ENCODE data around the gene C1QTNF6.

C1QTNF6 gene

DNA sequence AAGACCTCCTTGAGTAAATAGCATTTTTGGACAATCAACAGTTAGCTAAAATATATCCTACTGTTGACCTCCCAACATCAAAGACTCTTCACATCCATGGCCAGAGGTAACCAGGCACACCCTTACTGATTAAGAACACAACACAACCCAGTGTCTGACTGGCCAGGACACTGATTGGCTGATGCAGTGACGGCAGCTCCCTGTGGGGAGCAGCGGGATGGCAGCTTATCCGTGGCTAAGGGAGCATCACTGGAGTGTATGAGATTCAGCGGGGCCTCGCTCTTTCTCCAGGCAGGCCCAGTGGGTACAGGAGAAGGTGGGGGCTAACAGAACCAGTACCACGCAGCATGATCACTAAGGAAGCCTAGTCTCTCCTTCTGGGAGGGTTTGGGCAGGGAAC lies 28.0 kb downstream of the C1QTNF6 start:
- no peak for DNase-seq

GRCh38 chr22:37158963-37159290 lies 29.1 kb downstream of the C1QTNF6 start:
- no peak for DNase-seq

- no peak for DNase-seq
Measured at GRCh38 chr22:37157516-37158285, 30.3 kb downstream of the C1QTNF6 start.

DNA sequence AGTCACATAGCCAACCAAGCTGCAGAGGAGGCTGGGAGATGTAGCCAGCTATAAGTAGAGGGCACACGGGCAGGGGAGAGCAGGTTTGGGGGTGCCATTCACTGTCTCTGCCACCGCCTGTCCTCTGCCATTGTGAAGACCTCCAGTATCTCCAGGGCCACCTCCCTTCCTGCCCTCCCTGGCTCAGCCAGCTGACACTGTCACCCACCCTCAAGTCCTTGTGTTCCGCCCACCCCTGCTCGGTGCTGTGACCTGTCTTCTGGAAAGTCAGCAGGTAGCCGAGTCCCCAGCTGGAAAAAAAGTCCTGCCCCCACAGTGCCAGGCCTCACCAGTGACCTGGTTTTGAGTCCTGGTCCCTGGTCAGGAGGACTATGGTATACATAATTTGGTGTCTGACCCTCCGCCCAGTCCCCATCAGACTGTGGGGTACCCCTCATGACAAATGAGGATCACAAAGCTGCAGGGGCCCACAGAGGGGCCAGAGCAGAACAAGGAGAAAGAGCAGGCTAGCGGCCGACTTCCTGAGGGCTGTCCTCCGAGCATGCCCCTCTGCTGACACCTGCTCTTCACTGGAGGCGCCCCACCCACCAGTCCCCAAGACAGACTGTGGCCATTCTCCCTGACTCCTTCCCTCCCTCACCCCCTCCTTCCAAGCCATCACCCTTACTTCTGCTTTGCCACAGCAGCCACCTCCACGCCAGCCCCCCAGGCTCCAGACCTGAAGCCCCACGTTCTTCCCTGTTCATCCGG lies 31.2 kb downstream of the C1QTNF6 start:
- no peak for DNase-seq

GRCh38 chr22:37155971-37156370 lies 32.1 kb downstream of the C1QTNF6 start:
- no peak for DNase-seq

GRCh38 chr22:37154925-37155712 lies 32.9 kb downstream of the C1QTNF6 start:
- no peak for DNase-seq

- no peak for DNase-seq
Measured at GRCh38 chr22:37153901-37154300, 34.1 kb downstream of the C1QTNF6 start.

GRCh38 chr22:37151401-37151800 lies 36.6 kb downstream of the C1QTNF6 start:
- no peak for DNase-seq

GRCh38 chr22:37150701-37151100 lies 37.3 kb downstream of the C1QTNF6 start:
- no peak for DNase-seq

DNA sequence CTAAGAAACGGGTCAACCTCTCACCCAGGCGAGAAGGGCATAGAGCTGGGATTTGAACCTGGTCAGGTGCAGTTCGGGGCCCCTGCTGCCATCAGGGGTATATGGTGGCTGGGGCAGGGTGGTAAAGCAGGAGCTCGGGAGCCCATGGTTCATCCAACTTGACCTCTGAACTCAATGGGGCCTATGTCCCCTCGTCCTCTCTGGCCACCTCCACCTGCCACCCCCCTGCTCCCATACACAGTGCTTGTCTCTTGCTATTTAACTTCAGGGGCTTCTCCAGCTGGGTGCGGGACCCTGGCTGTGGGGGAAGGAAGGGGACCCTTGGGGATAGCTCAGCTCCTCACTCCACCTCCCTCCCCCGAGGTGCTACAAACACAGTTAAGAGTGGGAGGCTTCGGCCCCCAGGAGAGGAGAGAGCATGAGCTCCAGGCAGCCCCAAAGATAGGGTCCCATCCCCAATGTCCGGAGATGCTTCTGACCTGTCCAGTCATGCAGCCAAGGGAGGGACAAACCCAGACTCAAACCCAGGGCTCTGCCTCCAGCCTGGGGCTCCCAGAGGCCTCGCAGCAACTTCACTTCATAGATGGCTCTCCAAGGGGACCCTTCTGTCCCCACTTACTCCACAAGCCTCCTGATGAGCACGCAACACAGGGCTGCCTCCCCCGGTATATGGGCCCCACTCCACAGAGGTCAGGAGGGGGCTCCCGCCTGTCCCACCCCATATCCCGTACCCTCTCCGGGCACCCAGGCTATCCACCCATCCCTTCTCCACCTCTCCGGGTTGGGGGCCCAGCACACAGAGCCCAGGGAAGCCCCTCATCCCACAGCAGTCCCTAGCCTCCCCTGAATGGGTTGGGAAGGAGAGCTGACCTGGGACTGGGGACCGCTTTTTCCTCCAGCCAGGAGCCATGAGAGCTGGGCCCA lies 39.0 kb downstream of the C1QTNF6 start:
- DNase-seq, result no peak

DNA sequence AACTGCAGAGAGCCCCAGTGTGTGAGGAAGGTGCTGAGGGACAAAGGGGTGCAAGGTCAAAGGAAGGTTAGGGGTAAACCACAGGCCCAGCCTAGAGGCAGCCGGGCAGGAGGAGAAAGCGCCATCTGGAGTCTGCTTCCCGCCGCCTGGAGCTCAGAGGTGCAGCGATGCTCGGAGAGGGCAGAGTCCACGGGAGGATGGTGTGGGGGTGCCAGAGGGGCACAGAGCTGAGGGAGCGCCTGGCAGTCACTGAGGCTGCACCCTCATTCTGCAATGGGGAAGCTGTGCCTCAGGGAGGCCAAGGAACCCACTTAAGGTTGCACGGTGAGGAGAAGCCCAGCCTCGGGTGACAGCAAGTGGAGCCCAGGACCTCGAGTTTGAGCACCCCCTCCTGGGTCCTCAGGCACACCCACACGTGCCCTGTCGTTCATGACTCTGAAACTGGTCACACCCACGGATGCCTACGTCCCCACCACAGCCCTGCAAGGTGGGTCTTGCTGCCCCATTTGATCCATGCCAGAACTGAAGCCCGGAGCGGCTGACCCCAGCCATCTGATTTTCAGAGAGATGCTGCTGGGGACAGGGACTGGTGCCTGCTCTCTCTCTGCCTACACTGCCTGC lies 39.9 kb downstream of the C1QTNF6 start:
- no peak for DNase-seq

DNA sequence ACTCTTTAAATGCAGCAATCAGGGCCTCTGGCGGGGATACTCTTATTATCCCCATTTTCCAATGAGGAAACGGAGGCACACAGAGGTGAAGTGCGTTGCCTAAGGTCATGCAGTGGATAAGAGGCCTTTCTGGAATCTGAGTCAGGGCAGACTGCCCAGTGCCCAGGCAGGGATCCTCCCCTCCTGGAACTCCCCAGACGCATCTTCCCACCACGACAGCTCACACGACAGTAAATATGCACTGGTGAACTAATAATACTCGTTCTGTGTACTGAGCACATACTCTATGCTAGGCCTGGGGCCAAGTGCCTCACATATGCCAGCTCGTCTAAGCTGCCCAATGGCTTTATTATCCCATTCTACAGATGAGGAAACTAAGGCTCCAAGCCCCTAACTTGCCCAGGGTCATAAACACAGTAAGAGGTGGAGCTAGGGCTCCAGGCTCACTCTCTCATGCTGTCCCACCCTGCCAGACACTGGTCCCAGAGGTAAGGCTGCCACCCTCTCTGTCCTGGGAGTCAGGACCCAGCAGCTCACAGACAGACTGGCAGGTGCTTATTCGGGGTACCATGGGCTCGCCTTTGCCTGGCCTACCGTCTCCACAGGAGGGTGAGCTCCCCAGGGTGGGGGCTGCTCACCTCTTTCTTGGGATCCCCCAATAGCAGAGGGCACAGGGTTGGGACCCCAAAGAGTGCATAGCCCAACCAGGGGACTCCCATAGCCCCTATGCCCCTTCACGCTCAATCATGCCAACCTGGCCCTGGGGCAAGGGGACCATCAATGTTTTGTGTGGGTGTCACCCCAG lies 40.7 kb downstream of the C1QTNF6 start:
- no peak for DNase-seq

DNA sequence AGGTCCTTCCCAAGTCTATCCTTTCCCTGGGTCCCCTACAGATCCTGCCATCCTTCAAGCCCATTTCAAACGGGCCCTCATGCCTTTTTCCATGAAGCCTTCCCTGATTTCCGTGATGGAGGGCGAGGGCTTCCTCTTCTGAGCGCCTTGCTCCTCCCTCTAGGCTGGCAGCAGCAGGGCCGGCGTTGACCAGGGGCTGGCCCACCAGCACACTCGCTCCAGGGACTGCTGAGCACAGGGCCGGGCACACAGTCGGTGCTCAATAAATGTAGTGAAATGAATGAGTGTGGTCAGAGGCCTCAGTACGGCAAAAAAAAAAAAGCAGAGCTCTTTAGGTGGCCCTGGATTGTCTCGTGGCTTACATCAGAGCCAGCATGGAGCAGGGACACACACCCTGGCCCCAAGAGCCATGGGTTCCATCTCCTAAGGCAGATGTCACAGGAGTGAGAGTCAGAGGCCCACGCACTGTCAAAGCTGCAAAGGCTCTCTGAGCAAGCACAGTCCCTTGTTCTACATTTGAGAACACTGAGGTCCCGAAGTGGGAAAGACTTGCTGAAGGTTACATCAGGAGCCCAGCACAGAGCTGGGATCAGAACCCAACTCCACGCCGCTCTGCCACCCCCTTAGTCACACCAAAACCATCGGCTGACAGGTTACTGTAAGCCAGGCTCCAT lies 41.4 kb downstream of the C1QTNF6 start:
- DNase-seq, result no peak

GRCh38 chr22:37146051-37146385 lies 42.0 kb downstream of the C1QTNF6 start:
- no peak for DNase-seq

DNA sequence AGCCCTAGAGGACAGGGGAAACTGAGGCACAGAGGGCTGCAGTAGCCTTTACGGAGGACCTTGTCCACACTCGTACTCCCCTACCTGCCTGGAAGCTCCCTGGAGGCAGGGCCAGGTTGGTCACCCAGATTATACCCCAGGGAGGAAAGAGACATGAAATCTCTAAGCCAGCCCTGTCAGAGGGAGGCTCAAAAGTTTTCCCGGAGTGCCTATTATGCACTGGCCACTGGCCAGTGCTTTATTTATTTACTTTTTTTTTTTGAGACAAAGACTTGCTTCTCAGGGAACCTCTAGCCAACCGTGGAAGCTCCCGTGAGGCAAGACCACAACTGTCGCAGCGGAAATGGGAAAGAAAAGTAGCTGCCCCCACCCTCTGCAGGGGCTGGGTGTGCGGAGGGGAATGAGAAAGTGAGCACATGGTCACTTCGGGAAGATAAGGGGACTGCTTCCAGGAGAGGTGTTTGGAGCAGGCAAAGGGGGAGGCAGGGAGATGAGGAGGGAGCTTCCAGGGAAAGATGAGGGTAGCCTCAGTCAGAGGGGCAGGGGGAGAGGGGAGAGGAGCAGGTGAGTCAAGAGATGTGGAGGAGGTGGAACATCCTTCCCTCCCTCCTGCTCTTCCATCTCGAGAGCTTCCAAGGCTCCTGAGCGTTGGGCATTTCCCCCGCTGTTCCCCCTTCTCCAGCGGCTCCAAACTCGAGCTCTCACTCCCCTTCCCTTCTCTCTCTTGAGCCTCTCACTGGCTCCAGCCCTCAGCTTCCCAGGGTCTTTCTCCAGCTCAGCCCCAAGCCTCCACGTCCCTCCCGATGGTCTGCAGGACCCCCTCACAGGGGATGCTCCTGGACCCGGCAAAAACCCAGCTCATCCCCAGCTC lies 42.6 kb downstream of the C1QTNF6 start:
- no peak for DNase-seq

DNA sequence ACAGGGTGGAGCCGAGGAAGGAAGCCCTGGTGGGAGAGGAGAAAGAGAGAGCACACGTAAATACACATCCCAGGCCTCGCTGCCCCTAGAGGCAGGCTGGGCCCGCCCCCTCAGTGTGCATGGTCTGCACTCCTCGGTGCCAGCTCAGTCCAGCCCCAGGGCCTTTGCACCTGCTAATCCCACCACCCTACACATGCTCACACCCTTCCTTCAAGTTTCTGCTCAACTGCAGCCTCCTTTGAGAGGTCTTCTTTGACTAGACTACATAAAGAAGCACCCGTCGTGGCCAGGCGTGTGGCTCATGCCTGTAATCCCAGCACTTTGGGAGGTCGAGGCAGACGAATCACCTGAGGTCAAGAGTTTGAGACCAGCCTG lies 43.9 kb downstream of the C1QTNF6 start:
- no peak for DNase-seq

DNA sequence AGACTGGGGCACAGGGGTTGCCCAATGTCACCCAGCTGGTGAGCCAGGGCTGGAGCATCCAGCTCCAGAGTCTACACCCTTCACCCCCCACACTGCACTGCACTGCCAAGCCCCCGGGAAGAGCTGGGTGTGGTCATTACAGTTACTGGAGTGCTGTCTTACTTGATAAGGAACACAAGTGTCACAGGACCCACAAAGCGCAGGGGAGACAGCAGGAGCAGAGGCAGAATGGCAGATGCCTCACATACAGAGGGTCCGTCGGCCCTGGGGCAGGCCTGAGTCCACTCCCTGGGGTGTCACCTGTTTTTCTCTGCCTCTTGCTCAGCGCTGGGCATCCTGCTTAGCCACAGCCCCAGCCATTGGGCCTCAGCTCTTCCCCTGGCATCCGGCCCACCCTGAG lies 46.1 kb downstream of the C1QTNF6 start:
- no peak for DNase-seq

DNA sequence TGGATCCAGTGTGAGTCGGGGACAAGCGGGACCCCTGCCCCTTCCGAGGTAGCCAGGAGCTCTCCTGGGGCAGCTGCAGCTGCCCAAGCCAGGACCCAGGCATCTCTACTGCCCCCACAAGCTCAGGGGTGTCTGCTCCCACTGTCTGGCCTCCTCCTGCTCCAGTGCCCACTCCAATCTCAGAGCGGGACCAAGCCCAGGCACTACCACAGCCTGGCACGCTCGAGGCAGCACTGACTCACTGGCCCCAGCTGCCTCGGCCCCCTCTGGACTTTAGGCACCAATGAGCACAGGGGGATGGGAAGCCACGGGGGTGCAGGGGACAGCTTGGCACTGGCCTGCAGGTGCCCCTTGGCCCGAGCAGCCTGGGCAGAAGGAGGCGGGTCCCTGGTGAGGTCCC lies 46.6 kb downstream of the C1QTNF6 start:
- no peak for DNase-seq

DNA sequence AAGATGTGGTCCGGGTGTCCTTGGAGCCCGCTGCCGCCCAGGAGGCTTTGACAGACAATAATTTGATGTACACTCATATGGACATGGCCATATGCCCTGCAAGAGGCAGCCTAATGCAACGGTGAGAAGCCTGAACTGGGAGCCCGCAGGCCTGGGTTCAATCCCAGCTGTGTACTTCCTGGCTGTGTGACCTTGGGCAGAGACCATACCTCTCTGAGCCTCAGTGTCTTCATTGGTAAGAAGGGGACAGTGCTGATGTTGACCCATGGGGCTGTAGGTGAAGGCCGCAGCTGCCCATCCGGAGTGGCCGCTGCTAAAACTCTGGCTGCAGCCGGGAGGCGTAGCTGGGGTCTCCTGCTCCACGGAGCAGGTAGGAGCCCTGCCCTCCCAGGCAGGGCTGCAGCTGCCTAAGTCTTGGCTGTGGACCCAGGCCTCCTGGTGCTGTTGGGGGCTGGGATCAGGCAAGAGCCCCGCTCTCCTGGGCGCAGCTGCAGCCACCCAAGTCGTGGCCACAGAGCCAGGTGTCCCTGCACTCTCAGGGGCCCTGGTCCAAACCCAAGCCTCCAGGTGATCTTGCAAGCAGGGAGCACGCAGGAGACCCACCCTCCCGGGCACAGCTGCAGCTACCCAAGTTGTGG lies 47.2 kb downstream of the C1QTNF6 start:
- no peak for DNase-seq

Measured in 8988T (cell line).